H1 (cell line): ENCODE results near the gene EYA2. TPM values are rescaled to one million over a fixed set of nuclear protein-coding genes. Genes with fewer than 3 reads are reported as not detected.

Experiments used
- NANOG ChIP-seq: IDR thresholded peaks from 2 replicates; pipeline ENCODE4 v1.6.1; 2011; ENCODE audit warnings: low read length, low read depth, mild to moderate bottlenecking, inconsistent platforms; ENCODE audit not compliant: insufficient read depth, poor library complexity, severe bottlenecking
- SRF ChIP-seq: IDR thresholded peaks from 2 replicates; pipeline ENCODE4 v1.6.1; 2011; ENCODE audit warnings: mild to moderate bottlenecking, low read depth, low read length, moderate library complexity
- polyA plus RNA-seq, 7 experiments: library from polyadenylated mRNA; depleted of rRNA in 3 of 7; stranded (reverse) in 5 of 7; unstranded in 2 of 7; fragments of >200 nt in 5 of 7; fragments of 200-250 nt in 2 of 7; gene quantifications; 1 replicate in 5 of 7; 2 replicates in 1 of 7; 4 replicates in 1 of 7; pipeline versions ENCODE4 v1.2.1 to v1.2.3, GENCODE V29; 2011 to 2013; ENCODE audit warnings: missing spikeins in 2 of 7, mixed read lengths in 2 of 7
- total RNA-seq: library from RNA; stranded (reverse); fragmentation: NEBNext Ultra II Directional; extraction: Animal tissue kit (Norgen Biotek cat#: 25700); gene quantifications from 2 replicates; pipeline ENCODE4 v1.2.1, GENCODE V29; 2021
- TF ChIP-seq, protein P1 (sequence below): fragments of 300-600 bp; sonication (generic); IDR thresholded peaks from 2 replicates; pipeline ENCODE4 v1.7.1; 2012; ENCODE audit warnings: low read length, moderate library complexity, mild to moderate bottlenecking, inconsistent platforms; ENCODE audit not compliant: insufficient replicate concordance

Gene EYA2
- total and polyA plus RNA-seq, 2 of the 8 experiments (the other 6 are each of a cell fraction or from before 2014, with no cell fraction given) = 1.6 to 1.7 TPM

DNA sequence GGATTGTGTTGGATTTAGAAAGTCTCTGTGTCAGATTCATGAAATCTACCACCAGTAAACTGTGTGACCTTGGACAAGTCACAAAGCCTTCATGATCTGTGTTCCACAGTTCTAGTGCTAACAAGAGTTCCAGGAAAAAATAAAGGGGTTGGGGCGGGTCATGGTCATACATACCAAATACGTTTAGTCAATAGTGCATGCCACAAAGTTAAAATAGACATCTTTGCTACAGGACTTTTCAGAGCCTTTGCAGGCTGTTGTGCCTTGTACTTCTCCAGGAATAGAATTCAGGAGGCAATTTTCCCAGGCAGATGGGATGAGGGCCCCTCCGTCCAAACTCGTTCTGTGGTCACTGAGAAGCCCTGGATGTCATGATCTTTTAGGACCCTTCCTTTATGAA, 127.2 kb downstream of the EYA2 start (continued):
- TF ChIP-seq, protein P1, sequence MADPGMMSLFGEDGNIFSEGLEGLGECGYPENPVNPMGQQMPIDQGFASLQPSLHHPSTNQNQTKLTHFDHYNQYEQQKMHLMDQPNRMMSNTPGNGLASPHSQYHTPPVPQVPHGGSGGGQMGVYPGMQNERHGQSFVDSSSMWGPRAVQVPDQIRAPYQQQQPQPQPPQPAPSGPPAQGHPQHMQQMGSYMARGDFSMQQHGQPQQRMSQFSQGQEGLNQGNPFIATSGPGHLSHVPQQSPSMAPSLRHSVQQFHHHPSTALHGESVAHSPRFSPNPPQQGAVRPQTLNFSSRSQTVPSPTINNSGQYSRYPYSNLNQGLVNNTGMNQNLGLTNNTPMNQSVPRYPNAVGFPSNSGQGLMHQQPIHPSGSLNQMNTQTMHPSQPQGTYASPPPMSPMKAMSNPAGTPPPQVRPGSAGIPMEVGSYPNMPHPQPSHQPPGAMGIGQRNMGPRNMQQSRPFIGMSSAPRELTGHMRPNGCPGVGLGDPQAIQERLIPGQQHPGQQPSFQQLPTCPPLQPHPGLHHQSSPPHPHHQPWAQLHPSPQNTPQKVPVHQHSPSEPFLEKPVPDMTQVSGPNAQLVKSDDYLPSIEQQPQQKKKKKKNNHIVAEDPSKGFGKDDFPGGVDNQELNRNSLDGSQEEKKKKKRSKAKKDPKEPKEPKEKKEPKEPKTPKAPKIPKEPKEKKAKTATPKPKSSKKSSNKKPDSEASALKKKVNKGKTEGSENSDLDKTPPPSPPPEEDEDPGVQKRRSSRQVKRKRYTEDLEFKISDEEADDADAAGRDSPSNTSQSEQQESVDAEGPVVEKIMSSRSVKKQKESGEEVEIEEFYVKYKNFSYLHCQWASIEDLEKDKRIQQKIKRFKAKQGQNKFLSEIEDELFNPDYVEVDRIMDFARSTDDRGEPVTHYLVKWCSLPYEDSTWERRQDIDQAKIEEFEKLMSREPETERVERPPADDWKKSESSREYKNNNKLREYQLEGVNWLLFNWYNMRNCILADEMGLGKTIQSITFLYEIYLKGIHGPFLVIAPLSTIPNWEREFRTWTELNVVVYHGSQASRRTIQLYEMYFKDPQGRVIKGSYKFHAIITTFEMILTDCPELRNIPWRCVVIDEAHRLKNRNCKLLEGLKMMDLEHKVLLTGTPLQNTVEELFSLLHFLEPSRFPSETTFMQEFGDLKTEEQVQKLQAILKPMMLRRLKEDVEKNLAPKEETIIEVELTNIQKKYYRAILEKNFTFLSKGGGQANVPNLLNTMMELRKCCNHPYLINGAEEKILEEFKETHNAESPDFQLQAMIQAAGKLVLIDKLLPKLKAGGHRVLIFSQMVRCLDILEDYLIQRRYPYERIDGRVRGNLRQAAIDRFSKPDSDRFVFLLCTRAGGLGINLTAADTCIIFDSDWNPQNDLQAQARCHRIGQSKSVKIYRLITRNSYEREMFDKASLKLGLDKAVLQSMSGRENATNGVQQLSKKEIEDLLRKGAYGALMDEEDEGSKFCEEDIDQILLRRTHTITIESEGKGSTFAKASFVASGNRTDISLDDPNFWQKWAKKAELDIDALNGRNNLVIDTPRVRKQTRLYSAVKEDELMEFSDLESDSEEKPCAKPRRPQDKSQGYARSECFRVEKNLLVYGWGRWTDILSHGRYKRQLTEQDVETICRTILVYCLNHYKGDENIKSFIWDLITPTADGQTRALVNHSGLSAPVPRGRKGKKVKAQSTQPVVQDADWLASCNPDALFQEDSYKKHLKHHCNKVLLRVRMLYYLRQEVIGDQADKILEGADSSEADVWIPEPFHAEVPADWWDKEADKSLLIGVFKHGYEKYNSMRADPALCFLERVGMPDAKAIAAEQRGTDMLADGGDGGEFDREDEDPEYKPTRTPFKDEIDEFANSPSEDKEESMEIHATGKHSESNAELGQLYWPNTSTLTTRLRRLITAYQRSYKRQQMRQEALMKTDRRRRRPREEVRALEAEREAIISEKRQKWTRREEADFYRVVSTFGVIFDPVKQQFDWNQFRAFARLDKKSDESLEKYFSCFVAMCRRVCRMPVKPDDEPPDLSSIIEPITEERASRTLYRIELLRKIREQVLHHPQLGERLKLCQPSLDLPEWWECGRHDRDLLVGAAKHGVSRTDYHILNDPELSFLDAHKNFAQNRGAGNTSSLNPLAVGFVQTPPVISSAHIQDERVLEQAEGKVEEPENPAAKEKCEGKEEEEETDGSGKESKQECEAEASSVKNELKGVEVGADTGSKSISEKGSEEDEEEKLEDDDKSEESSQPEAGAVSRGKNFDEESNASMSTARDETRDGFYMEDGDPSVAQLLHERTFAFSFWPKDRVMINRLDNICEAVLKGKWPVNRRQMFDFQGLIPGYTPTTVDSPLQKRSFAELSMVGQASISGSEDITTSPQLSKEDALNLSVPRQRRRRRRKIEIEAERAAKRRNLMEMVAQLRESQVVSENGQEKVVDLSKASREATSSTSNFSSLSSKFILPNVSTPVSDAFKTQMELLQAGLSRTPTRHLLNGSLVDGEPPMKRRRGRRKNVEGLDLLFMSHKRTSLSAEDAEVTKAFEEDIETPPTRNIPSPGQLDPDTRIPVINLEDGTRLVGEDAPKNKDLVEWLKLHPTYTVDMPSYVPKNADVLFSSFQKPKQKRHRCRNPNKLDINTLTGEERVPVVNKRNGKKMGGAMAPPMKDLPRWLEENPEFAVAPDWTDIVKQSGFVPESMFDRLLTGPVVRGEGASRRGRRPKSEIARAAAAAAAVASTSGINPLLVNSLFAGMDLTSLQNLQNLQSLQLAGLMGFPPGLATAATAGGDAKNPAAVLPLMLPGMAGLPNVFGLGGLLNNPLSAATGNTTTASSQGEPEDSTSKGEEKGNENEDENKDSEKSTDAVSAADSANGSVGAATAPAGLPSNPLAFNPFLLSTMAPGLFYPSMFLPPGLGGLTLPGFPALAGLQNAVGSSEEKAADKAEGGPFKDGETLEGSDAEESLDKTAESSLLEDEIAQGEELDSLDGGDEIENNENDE = no peak
- no peak for TF ChIP-seq SRF
- TF ChIP-seq NANOG = no peak
